ENCODE data around the gene ORMDL2.

Gene ORMDL2

GRCh38 chr12:55847603-55848291, 29.9 kb downstream of the ORMDL2 start:
- no peak for TF ChIP-seq ZNF565 (CRISPR knock-in tag; conservative IDR thresholded peaks at IDR 0.05; ENCODE audit: low read depth)
- TF ChIP-seq ZNF70 (CRISPR knock-in tag; IDR thresholded peaks at IDR 0.05), result no peak
- peak; percentile 89 for TF ChIP-seq TCF4 (CRISPR knock-in tag; IDR thresholded peaks at IDR 0.05; ENCODE audit: borderline replicate concordance)
- TF ChIP-seq CSRNP3 (CRISPR knock-in tag; IDR thresholded peaks at IDR 0.05), result no peak
- no peak for TF ChIP-seq TOX (CRISPR knock-in tag; IDR thresholded peaks at IDR 0.05; ENCODE audit: borderline replicate concordance)
- no peak for TF ChIP-seq ZFP3 (CRISPR knock-in tag; IDR thresholded peaks at IDR 0.05)
- ATAC-seq, result peak; percentile 97

- no peak for TF ChIP-seq TCF4 (CRISPR knock-in tag; IDR thresholded peaks at IDR 0.05; ENCODE audit: borderline replicate concordance)
- TF ChIP-seq ZNF565 (CRISPR knock-in tag; conservative IDR thresholded peaks at IDR 0.05; ENCODE audit: low read depth), result no peak
- no peak for TF ChIP-seq ESRRG (CRISPR knock-in tag; IDR thresholded peaks at IDR 0.05)
- no peak for TF ChIP-seq SNAI2 (CRISPR knock-in tag; IDR thresholded peaks at IDR 0.05)
- TF ChIP-seq POU6F1 (CRISPR knock-in tag; IDR thresholded peaks at IDR 0.05; ENCODE audit: borderline replicate concordance, low read depth), result no peak
- TF ChIP-seq ZFP30 (CRISPR knock-in tag; IDR thresholded peaks at IDR 0.05), result no peak
- no peak for TF ChIP-seq TOX (CRISPR knock-in tag; IDR thresholded peaks at IDR 0.05; ENCODE audit: borderline replicate concordance)
- TF ChIP-seq ZNF70 (CRISPR knock-in tag; IDR thresholded peaks at IDR 0.05), result no peak
- TF ChIP-seq ISL1 (CRISPR knock-in tag; IDR thresholded peaks at IDR 0.05), result no peak
- no peak for TF ChIP-seq TSHZ2 (CRISPR knock-in tag; IDR thresholded peaks at IDR 0.05)
- TF ChIP-seq CREB5 (CRISPR knock-in tag; IDR thresholded peaks at IDR 0.05; ENCODE audit: low read depth), result no peak
- TF ChIP-seq CSRNP3 (CRISPR knock-in tag; IDR thresholded peaks at IDR 0.05), result no peak
- ATAC-seq, result no peak
Observed at GRCh38 chr12:55849616-55850343, 31.9 kb downstream of the ORMDL2 start.

GRCh38 chr12:55850401-55850800, 32.6 kb downstream of the ORMDL2 start:
- ATAC-seq, result no peak
- no peak for TF ChIP-seq CSDC2 (CRISPR knock-in tag; IDR thresholded peaks at IDR 0.05)
- no peak for TF ChIP-seq ARNTL (CRISPR knock-in tag; IDR thresholded peaks at IDR 0.05; ENCODE audit: borderline replicate concordance, low read depth)
- no peak for TF ChIP-seq ZNF70 (CRISPR knock-in tag; IDR thresholded peaks at IDR 0.05)
- TF ChIP-seq BACH2 (CRISPR knock-in tag; IDR thresholded peaks at IDR 0.05; ENCODE audit: borderline replicate concordance), result no peak
- TF ChIP-seq SNAI2 (CRISPR knock-in tag; IDR thresholded peaks at IDR 0.05), result no peak
- TF ChIP-seq OSR1 (CRISPR knock-in tag; IDR thresholded peaks at IDR 0.05), result no peak
- no peak for TF ChIP-seq CSRNP3 (CRISPR knock-in tag; IDR thresholded peaks at IDR 0.05)
- TF ChIP-seq TCF4 (CRISPR knock-in tag; IDR thresholded peaks at IDR 0.05; ENCODE audit: borderline replicate concordance), result no peak
- no peak for TF ChIP-seq PATZ1 (CRISPR knock-in tag; IDR thresholded peaks at IDR 0.05; ENCODE audit: borderline replicate concordance)

Measured in SK-N-SH treated with all-trans-retinoic acid at 6 μM for 48 hours (cell line).